GM15510 (cell line): ENCODE data around the gene ADRM1.

ENCODE experiments used
- POLR2A ChIP-seq: IDR thresholded peaks from 3 replicates; pipeline ENCODE4 v1.6.1; 2011; ENCODE audit warnings: borderline replicate concordance; ENCODE audit not compliant: insufficient read length; ENCODE audit errors: extremely low read depth

Gene ADRM1

GRCh38 chr20:62301773-62302340 is 940 bp upstream of the ADRM1 start:
- TF ChIP-seq POLR2A: no peak

DNA sequence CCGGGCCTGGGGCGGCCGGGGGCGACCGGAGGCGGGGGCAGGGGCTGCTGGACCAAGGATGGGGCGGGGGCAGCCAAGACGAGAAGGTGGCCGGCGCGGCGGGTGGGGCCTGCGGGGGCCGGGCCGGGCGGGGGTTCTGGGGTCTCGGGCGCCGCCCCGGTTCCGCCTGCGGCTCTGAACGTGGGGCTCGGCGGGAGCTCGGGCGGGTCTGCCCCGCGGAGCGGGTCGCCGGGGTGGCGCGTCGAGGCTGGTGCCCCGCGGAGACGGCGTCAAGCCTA is 204 bp downstream of the ADRM1 start:
- no peak for TF ChIP-seq POLR2A

DNA sequence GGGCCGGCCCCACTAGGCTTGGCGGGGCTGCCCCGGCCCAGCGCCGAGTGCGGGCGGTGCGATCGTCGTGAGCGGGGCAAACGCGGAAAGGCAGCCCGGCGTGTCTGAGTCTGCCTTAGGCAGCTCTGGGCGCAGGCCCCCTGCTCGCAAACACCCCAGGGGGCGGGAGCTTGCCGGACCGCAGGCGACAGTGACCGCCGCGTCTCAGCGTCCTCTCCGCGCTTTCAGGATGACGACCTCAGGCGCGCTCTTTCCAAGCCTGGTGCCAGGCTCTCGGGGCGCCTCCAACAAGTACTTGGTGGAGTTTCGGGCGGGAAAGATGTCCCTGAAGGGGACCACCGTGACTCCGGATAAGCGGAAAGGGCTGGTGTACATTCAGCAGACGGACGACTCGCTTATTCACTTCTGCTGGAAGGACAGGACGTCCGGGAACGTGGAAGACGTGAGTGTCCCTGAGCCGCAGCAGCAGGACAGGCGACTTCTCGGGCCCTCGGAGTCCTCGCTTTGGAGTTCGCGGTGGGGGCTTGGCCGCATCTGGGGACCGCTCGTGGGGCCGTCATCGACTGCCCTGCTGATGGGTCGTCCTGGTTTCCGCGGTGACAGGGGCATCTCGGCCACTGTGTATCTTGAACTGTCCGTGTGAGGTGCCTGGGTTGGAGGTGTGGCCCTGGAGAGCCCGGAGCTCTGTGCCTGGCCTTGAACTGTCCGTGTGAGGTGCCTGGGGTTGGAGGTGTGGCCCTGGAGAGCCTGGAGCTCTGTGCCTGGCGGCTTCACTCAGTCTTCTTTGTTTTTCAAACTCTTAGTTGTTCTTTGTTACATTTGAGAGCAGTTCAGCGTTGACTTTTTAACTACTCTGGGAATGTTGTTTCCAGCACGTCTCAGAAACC is 786 bp downstream of the ADRM1 start:
- TF ChIP-seq POLR2A: no peak

GRCh38 chr20:62304331-62305148 is 1.7 kb downstream of the ADRM1 start:
- TF ChIP-seq POLR2A: no peak

- TF ChIP-seq POLR2A: no peak
These were observed 2.5 kb downstream of the ADRM1 start for GRCh38 chr20:62305149-62305764.

GRCh38 chr20:62305765-62306413 is 3.1 kb downstream of the ADRM1 start:
- TF ChIP-seq POLR2A: no peak

GRCh38 chr20:62306414-62307187 is 3.8 kb downstream of the ADRM1 start:
- no peak for TF ChIP-seq POLR2A

GRCh38 chr20:62307226-62308101 is 4.7 kb downstream of the ADRM1 start:
- TF ChIP-seq POLR2A: no peak

GRCh38 chr20:62308102-62308822 is 5.5 kb downstream of the ADRM1 start:
- TF ChIP-seq POLR2A: no peak

DNA sequence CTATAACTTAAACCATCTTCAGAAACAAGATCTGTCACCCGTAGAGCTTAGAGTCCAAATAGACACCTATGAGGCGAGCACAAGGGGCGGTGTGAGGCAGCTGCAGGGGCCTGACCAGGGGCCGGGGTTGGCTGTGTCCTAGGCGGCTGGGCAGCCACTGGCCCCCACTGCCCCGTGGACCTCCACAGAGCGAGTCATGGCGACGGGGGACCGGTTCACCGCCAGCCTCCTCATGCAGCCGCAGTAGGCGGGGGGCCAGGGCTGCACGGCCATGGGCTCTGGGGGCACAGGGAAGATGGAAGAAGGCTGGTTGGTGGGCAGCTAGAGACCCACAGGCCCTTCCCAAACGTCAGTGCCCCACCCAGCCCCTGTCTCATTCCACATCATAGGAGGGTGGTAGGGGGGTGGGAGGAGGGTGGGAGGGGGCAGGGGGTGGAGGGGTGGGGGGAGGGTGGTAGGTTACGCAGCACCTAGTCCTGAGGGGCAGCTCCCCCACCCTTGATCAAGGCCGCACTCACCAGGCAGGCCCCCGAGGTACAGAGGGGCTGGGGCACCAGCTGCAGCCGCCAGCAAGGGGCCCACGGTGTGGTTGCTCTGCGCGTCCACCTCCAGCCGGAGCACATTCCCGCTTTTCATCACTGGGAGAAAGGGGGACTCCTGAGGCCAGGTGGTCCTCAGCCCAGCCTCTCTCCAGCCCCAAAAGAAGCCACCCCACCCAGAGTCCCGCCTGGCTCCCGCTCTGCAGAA is 6.6 kb downstream of the ADRM1 start:
- no peak for TF ChIP-seq POLR2A

DNA sequence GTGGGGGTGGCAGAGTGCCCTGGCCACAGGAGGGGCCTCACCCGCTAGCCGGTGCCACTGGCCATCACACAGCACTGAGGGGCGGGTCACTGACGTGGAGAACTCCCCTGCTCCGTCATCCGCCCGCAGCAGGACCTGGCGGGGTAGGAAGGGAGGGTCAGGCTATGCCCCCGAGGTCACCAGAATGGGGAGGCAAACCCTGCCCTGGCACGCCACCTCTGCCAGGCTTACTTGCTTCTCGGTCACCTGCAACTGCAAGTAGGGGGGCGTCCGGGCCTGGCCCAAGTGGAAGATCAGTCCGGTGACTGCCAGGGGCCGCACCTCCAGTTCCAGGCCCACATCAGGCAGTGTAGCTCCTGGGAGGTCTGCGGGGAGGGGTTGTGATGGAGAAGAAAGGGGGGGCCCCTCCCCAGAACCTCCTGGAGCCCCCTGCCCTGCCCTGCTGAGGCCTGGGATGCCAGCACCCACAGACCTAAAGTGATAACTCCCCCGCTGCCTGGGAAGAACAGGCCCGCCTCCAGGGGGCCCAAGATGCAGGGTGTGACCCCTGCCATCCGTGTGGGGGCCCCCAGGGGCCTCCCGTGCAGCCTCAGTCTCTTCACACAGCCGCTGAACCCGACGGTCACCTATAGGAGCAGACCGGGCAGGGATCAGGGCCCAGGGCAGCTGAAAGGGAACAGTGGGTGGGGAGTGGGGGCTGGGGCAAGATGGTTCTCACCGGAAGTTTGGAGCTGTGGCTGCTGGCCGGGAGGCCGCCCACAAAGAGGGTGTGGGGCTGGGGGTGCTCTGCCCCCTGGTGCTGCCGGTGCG is 7.4 kb downstream of the ADRM1 start:
- TF ChIP-seq POLR2A: no peak

DNA sequence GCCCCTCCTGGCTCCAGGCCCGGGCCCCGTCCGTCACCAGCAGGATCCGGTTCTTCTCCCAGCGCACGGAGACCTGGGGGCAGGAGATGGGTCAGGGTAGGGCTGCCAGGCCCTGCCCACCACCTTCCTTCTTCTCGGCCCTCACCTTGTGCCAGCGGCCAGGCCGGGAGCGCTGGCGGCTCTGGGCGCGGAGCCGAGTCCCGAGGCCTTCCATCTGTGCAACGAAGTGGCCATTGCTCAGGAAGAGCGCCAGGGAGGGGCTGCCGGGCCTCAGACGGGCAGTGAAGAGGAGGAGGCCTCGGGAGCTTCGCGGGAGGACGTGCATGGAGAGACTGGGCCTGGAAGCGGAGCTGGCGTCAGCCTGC is 7.9 kb downstream of the ADRM1 start:
- no peak for TF ChIP-seq POLR2A

DNA sequence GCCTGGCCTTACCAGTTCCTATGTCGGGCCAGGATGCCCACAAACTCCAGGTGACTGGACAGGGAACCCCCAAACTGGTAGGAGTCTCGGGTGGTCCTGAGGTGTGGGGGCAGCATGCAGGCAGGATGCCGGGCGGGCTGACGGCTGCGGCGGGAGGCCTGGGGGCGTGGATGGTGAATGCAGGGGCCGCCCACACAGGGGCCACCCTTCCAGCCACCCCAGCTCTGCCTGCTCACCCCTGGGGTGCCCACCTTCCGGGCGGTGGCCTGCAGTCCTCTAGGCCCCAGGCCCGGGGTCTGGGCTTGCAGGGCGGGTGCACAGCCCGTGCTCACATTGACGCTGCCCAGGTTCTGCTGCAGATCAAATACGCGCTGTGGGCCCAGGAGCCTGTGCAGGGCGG is 8.4 kb downstream of the ADRM1 start:
- TF ChIP-seq POLR2A: no peak
